ENCODE data around the gene ADAMTS2.
A peak's percentile ranks its signal among the peaks of the same experiment; 100 is the strongest.

ADAMTS2 gene

GRCh38 chr5:179140293-179140692, 205.0 kb downstream of the ADAMTS2 start:
- no peak for DNase-seq (ENCODE audit: low read depth)
- H3K4me3 ChIP-seq (ENCODE audit: low read depth, low read length) = no peak overlapping the region
- no peak for TF ChIP-seq CTCF (conservative IDR thresholded peaks at IDR 0.05; ENCODE audit: low read depth, low read length)

GRCh38 chr5:179139936-179140235, 205.4 kb downstream of the ADAMTS2 start:
- no peak for DNase-seq (ENCODE audit: low read depth)
- no peak overlapping the region for H3K4me3 ChIP-seq (ENCODE audit: low read depth, low read length)
- no peak for TF ChIP-seq CTCF (conservative IDR thresholded peaks at IDR 0.05; ENCODE audit: low read depth, low read length)

GRCh38 chr5:179139111-179139935, 205.9 kb downstream of the ADAMTS2 start:
- DNase-seq (ENCODE audit: low read depth) = no peak
- no peak for TF ChIP-seq CTCF (conservative IDR thresholded peaks at IDR 0.05; ENCODE audit: low read depth, low read length)
- no peak overlapping the region for H3K4me3 ChIP-seq (ENCODE audit: low read depth, low read length)

GRCh38 chr5:179138568-179138925, 206.7 kb downstream of the ADAMTS2 start:
- TF ChIP-seq CTCF (conservative IDR thresholded peaks at IDR 0.05; ENCODE audit: low read depth, low read length) = no peak
- no peak for DNase-seq (ENCODE audit: low read depth)

GRCh38 chr5:179137643-179138567, 207.4 kb downstream of the ADAMTS2 start:
- no peak for TF ChIP-seq CTCF (conservative IDR thresholded peaks at IDR 0.05; ENCODE audit: low read depth, low read length)
- no peak overlapping the region for H3K4me3 ChIP-seq (ENCODE audit: low read depth, low read length)
- DNase-seq (ENCODE audit: low read depth) = peak; percentile 66

More at GRCh38 chr5:179138568-179138925, 206.7 kb downstream of the ADAMTS2 start:
- no peak overlapping the region for H3K4me3 ChIP-seq (ENCODE audit: low read depth, low read length)

GRCh38 chr5:179137016-179137642, 208.1 kb downstream of the ADAMTS2 start:
- no peak for TF ChIP-seq CTCF (conservative IDR thresholded peaks at IDR 0.05; ENCODE audit: low read depth, low read length)
- no peak for DNase-seq (ENCODE audit: low read depth)
- H3K4me3 ChIP-seq (ENCODE audit: low read depth, low read length) = no peak overlapping the region

Data from choroid plexus epithelial cell (primary cell).